H9 (cell line): ENCODE measurements around the gene VWF. TPM values are rescaled to one million over a fixed set of nuclear protein-coding genes. Genes with fewer than 3 reads are reported as not detected.

ENCODE experiments used
- DNase-seq: peaks from one replicate; pipeline ENCODE4 v3.0.0-alpha.2; 2017
- H2AFZ ChIP-seq: one replicate; pipeline ENCODE4 v1.6.1; 2013; ENCODE audit warnings: mild to moderate bottlenecking, low read length, control low read depth, moderate library complexity
- H2AK5ac ChIP-seq: 2 replicates; pipeline ENCODE4 v1.6.1; 2013; ENCODE audit warnings: low read length, control low read depth, mixed read lengths; ENCODE audit not compliant: insufficient read length
- H2BK120ac ChIP-seq: one replicate; pipeline ENCODE4 v1.6.1; 2013; ENCODE audit warnings: low read depth, mild to moderate bottlenecking, low read length, control low read depth, inconsistent platforms; ENCODE audit not compliant: poor library complexity, severe bottlenecking
- H2BK12ac ChIP-seq: 2 replicates; pipeline ENCODE4 v1.6.1; 2013; ENCODE audit warnings: low read length, control low read depth, mixed read lengths, low read depth; ENCODE audit not compliant: insufficient read length
- H2BK15ac ChIP-seq: 2 replicates; pipeline ENCODE4 v1.6.1; 2013; ENCODE audit warnings: low read depth, low read length, control low read depth
- H2BK20ac ChIP-seq: one replicate; pipeline ENCODE4 v1.6.1; 2013; ENCODE audit warnings: low read depth, mild to moderate bottlenecking, low read length, control low read depth, inconsistent platforms; ENCODE audit not compliant: poor library complexity, severe bottlenecking
- H2BK5ac ChIP-seq: 2 replicates; pipeline ENCODE4 v1.6.1; 2013; ENCODE audit warnings: low read length, control low read depth, mixed read lengths; ENCODE audit not compliant: insufficient read length
- H3K14ac ChIP-seq: 2 replicates; pipeline ENCODE4 v1.6.1; 2013; ENCODE audit warnings: low read length, control low read depth; ENCODE audit not compliant: insufficient read depth
- H3K18ac ChIP-seq: 2 replicates; pipeline ENCODE4 v1.6.1; 2013; ENCODE audit warnings: low read depth, mild to moderate bottlenecking, mixed read lengths, low read length, control low read depth; ENCODE audit not compliant: insufficient read length
- H3K23ac ChIP-seq: 2 replicates; pipeline ENCODE4 v1.6.1; 2013; ENCODE audit warnings: low read length, control low read depth, mixed read lengths, low read depth; ENCODE audit not compliant: insufficient read length
- H3K23me2 ChIP-seq: 2 replicates; pipeline ENCODE4 v1.6.1; 2013; ENCODE audit warnings: low read depth, mild to moderate bottlenecking, mixed read lengths, low read length, control low read depth; ENCODE audit not compliant: insufficient read length, poor library complexity, severe bottlenecking
- H3K27ac ChIP-seq: 2 replicates; pipeline ENCODE4 v1.5.1; 2013; ENCODE audit warnings: low read length, control low read depth, mixed read lengths, low read depth; ENCODE audit not compliant: insufficient read length
- H3K27me3 ChIP-seq: 2 replicates; pipeline ENCODE4 v1.6.1; 2013; ENCODE audit warnings: low read length, control low read depth, inconsistent platforms; ENCODE audit not compliant: insufficient read depth
- H3K4ac ChIP-seq: 2 replicates; pipeline ENCODE4 v1.6.1; 2013; ENCODE audit warnings: low read depth, mild to moderate bottlenecking, control low read depth, inconsistent platforms, low read length, moderate library complexity
- H3K4me1 ChIP-seq: 2 replicates; pipeline ENCODE4 v1.6.1; 2013; ENCODE audit warnings: low read length, control low read depth, inconsistent platforms; ENCODE audit not compliant: insufficient read depth
- H3K4me2 ChIP-seq: 2 replicates; pipeline ENCODE4 v1.6.1; 2013; ENCODE audit warnings: low read length, control low read depth, mixed read lengths; ENCODE audit not compliant: insufficient read length, insufficient read depth
- H3K56ac ChIP-seq: 2 replicates; pipeline ENCODE4 v1.6.1; 2013; ENCODE audit warnings: low read depth, mild to moderate bottlenecking, mixed read lengths, low read length, control low read depth; ENCODE audit not compliant: insufficient read length
- H3K79me1 ChIP-seq: 2 replicates; pipeline ENCODE4 v1.6.1; 2013; ENCODE audit warnings: low read depth, mild to moderate bottlenecking, moderate library complexity, low read length, control low read depth, inconsistent platforms; ENCODE audit not compliant: insufficient read depth, poor library complexity, severe bottlenecking
- H3K79me2 ChIP-seq: 2 replicates; pipeline ENCODE4 v1.6.1; 2013; ENCODE audit warnings: low read length, control low read depth, inconsistent platforms; ENCODE audit not compliant: insufficient read depth
- H3K9ac ChIP-seq: 2 replicates; pipeline ENCODE4 v1.6.1; 2013; ENCODE audit warnings: low read length, control low read depth, mixed read lengths; ENCODE audit not compliant: insufficient read length; ENCODE audit errors: extremely low read depth
- H3K9me3 ChIP-seq: one replicate; pipeline ENCODE4 v1.6.1; 2013; ENCODE audit warnings: low read depth, low read length, inconsistent platforms; ENCODE audit not compliant: control insufficient read depth
- H3T11ph ChIP-seq: one replicate; pipeline ENCODE4 v1.6.1; 2013; ENCODE audit warnings: mild to moderate bottlenecking, low read length, control low read depth, inconsistent platforms
- H4K20me1 ChIP-seq: one replicate; pipeline ENCODE4 v1.6.1; 2013; ENCODE audit not compliant: control insufficient read depth, insufficient read length, insufficient read depth
- H4K5ac ChIP-seq: 2 replicates; pipeline ENCODE4 v1.6.1; 2013; ENCODE audit warnings: low read depth, mild to moderate bottlenecking, mixed read lengths, low read length, control low read depth; ENCODE audit not compliant: insufficient read length
- H4K8ac ChIP-seq: replicated peaks from 2 replicates; pipeline ENCODE4 v1.6.1; 2013; ENCODE audit warnings: low read length, control low read depth, mixed read lengths, low read depth; ENCODE audit not compliant: insufficient read length
- H4K91ac ChIP-seq: 2 replicates; pipeline ENCODE4 v1.6.1; 2013; ENCODE audit warnings: low read depth, mild to moderate bottlenecking, moderate library complexity, mixed read lengths, low read length, control low read depth; ENCODE audit not compliant: insufficient read length
- H3K27ac Mint-ChIP-seq, 3 experiments: 2 replicates in 2 of 3; 3 replicates in 1 of 3; pipeline ENCODE4 v1.8.0; 2020 to 2021; ENCODE audit warnings: mixed read lengths in 3 of 3, mild to moderate bottlenecking in 1 of 3, moderate library complexity in 1 of 3
- H3K27me3 Mint-ChIP-seq: 2 replicates; pipeline ENCODE4 v1.8.0; 2021; ENCODE audit warnings: low read depth, mild to moderate bottlenecking, moderate library complexity, mixed read lengths
- H3K36me3 Mint-ChIP-seq, 3 experiments: 2 replicates in 2 of 3; 3 replicates in 1 of 3; pipeline ENCODE4 v1.8.0; 2020 to 2021; ENCODE audit warnings: low read depth in 3 of 3, mixed read lengths in 3 of 3; ENCODE audit not compliant: insufficient read depth in 1 of 3
- H3K4me1 Mint-ChIP-seq, 2 experiments: 2 replicates each; pipeline ENCODE4 v1.8.0; 2020; ENCODE audit warnings: mixed read lengths in 2 of 2
- H3K4me3 Mint-ChIP-seq, 2 experiments: 2 replicates in 1 of 2; 3 replicates in 1 of 2; pipeline ENCODE4 v1.8.0; 2020 to 2021; ENCODE audit warnings: mild to moderate bottlenecking in 2 of 2, mixed read lengths in 2 of 2, moderate library complexity in 1 of 2
- H3K9me3 Mint-ChIP-seq, 2 experiments: 2 replicates in 1 of 2; 3 replicates in 1 of 2; pipeline ENCODE4 v1.8.0; 2020; ENCODE audit warnings: mild to moderate bottlenecking in 2 of 2, mixed read lengths in 2 of 2, moderate library complexity in 1 of 2
- CTCF ChIP-seq: fragments of 200-600 bp; sonication (generic); conservative IDR thresholded peaks from 3 replicates; pipeline ENCODE4 v1.8.0; 2021; ENCODE audit warnings: antibody characterized with exemption, mild to moderate bottlenecking
- WGBS: extraction: QIAGEN DNeasy Blood & Tissue Kit; methylation state at CpG from one replicate; pipeline ENCODE4 v1.1.7; 2013; ENCODE audit warnings: missing lambda C conversion rate, low lambda C conversion rate, mixed read lengths; ENCODE audit not compliant: insufficient read length; ENCODE audit errors: extremely low coverage; 5-methylcytosine and 5-hydroxymethylcytosine counted together
- total RNA-seq: library from RNA; stranded (reverse); gene quantifications from 2 replicates; pipeline ENCODE4 v1.2.1, GENCODE V29; 2021

The VWF gene
- total RNA-seq, 1 experiment from 2014 or later, result 0.17 TPM

- H3K9ac ChIP-seq, result no peak overlapping the region
- H3K23ac ChIP-seq, result no peak overlapping the region
- H3K79me1 ChIP-seq, result no peaks in the 10 kb centered on the region
- H2BK5ac ChIP-seq, result no peak overlapping the region
- Mint-ChIP-seq H3K9me3 (no peaks in the 10 kb centered on the region), H3K4me1 (peaks cover 23 to 32% of the 10 kb centered on the region in 2 experiments), H3K27me3 (peaks cover 7% of the 10 kb centered on the region), H3K36me3 (no peaks in the 10 kb centered on the region), H3K4me3 (no peak overlapping the region; a peak in 1 of 5 replicates), H3K27ac (no peak overlapping the region)
- H3K4me1 ChIP-seq, result no peaks in the 10 kb centered on the region; the same call in 1 of the 2 replicates
- TF ChIP-seq CTCF, result no peak
- no peaks in the 10 kb centered on the region for H3K9me3 ChIP-seq
- no peak overlapping the region for H3K4ac ChIP-seq
- no peak overlapping the region for H2AK5ac ChIP-seq
- DNase-seq, result no peak
- no peaks in the 10 kb centered on the region for H3K79me2 ChIP-seq
- no peaks in the 10 kb centered on the region for H4K20me1 ChIP-seq
- H3K14ac ChIP-seq, result no peak overlapping the region
- H3K56ac ChIP-seq, result no peak overlapping the region
- no peak overlapping the region for H2BK120ac ChIP-seq
- no peak overlapping the region for H3K4me2 ChIP-seq
- H2BK12ac ChIP-seq, result no peak overlapping the region
- no peak overlapping the region for H4K8ac ChIP-seq
- H3T11ph ChIP-seq, result no peak overlapping the region
- no peak overlapping the region for H2BK20ac ChIP-seq
- no peak overlapping the region for H3K27ac ChIP-seq
- H4K5ac ChIP-seq, result no peak overlapping the region
- H2BK15ac ChIP-seq, result no peak overlapping the region
- H4K91ac ChIP-seq, result no peak overlapping the region
- no peak overlapping the region for H2AFZ ChIP-seq
- H3K27me3 ChIP-seq, result no peaks in the 10 kb centered on the region
- no peak overlapping the region for H3K18ac ChIP-seq
- no peaks in the 10 kb centered on the region for H3K23me2 ChIP-seq
- no CpG with 5 or more reads among the region's 4 CpGs for WGBS
Observed at GRCh38 chr12:6076346-6076745, 48.1 kb downstream of the VWF start.
